Fibroblast of the aortic adventitia (primary cell): ENCODE measurements around the gene DERA. TPM values are rescaled to one million over a fixed set of nuclear protein-coding genes. Genes with fewer than 3 reads are reported as not detected.

Experiments
- DNase-seq: peaks from one replicate; pipeline ENCODE4 v3.0.0-alpha.2; 2010; ENCODE audit warnings: low read depth
- H3K4me3 ChIP-seq: 2 replicates; pipeline ENCODE4 v1.5.1; 2011; ENCODE audit warnings: low read depth, mild to moderate bottlenecking, control low read depth, low read length, moderate library complexity
- CTCF ChIP-seq: IDR thresholded peaks from 2 replicates; pipeline ENCODE4 v1.5.1; 2011; ENCODE audit warnings: mild to moderate bottlenecking, low read length, control low read depth, inconsistent platforms; ENCODE audit not compliant: insufficient read depth
- total RNA-seq: library from RNA; depleted of rRNA; stranded (reverse); fragments of >200 nt; gene quantifications from 2 replicates; pipeline ENCODE4 v1.2.3, GENCODE V29; 2012; ENCODE audit warnings: low replicate concordance

The DERA gene
- 59.6 and 72.2 TPM in 2 replicates for total RNA-seq

- DNase-seq = peak; percentile 61
- H3K4me3 ChIP-seq = peak within 1 kb of the TSS; percentile 80
- TF ChIP-seq CTCF = no peak
Observed at GRCh38 chr12:15910864-15911721, at the start of gene DERA. DERA (plus strand) TSS chr12:15911332; CDS start chr12:15911384, 52 bp downstream.

- no peak overlapping the region for H3K4me3 ChIP-seq
- DNase-seq = peak; percentile 45
- no peak for TF ChIP-seq CTCF
Observed at GRCh38 chr12:15861404-15861803, 49.7 kb upstream of the DERA start.

DNA sequence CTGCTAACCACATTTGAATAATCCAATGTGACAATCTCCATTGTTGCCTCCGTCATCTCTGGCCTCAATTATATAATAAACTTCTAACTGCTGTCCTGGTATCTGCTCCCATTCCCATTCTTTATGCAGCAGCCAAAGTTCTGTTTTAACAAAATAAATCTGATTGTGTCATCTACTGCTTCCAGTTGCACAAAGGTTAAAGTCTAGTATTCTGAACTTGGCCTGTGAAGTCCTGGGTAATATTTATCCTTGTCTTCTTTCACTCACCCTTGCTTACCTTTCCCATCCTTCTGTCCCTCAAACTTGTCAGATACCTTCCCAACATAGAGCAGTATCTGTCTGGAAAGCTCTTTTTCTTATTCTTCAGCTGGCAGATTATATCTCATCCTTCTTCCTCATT, 48.3 kb upstream of the DERA start:
- DNase-seq = no peak
- H3K4me3 ChIP-seq = no peak overlapping the region
- TF ChIP-seq CTCF = no peak

DNA sequence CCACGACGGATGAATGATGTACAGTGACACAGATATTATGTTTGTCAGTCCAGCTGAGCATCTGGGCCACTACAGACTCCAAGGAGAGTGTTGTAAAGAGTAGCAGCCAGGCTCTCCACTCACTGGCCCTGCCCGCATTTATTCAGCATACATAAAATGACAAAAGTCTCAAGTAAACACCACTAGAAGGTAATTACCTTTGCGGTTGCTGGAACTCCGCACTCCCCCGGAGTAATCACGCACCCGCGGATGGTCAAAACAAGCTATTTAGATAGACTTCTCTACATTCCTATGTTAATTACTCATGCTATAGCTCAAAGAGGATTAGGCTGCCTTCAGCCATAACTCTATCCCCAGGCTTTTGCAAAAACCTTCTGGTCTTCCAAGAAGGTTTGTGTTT, 47.8 kb upstream of the DERA start:
- no peak overlapping the region for H3K4me3 ChIP-seq
- no peak for DNase-seq
- no peak for TF ChIP-seq CTCF

GRCh38 chr12:15863984-15864383, 47.1 kb upstream of the DERA start:
- no peak for DNase-seq
- no peak for TF ChIP-seq CTCF
- H3K4me3 ChIP-seq = no peak overlapping the region

DNA sequence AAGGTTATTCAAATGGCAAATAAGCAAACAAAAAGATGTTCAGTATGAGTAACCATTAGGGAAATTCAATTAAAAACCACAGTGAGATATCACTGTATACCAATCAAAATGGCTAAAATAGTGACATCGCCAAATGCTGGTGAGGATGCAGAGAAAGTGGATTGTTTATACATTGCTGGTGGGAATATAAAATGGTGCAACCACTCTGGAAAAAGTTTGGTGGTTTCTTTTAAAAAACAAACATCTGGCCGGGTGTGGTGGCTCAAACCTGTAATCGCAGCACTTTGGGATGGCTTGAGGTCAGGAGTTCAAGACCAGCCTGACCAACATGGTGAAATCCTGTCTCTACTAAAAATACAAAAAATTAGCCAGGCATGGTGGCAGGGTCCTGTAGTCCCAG, 42.9 kb upstream of the DERA start:
- no peak for DNase-seq
- H3K4me3 ChIP-seq = no peak overlapping the region
- TF ChIP-seq CTCF = no peak
